SIG-M5 treated with dmso at 0.1 percent for 504 hours (cell line): ENCODE data around the gene RPS4Y1.

Experiments used
- DNase-seq: peaks from one replicate; lab custom pipeline; 2025; ENCODE audit not compliant: unreplicated experiment; lab: John Stamatoyannopoulos, UW

RPS4Y1 gene

GRCh38 chrY:2874211-2874610 is 32.8 kb downstream of the RPS4Y1 start:
- DNase-seq, result no peak

- no peak for DNase-seq
Observed at GRCh38 chrY:2883561-2883960, 42.2 kb downstream of the RPS4Y1 start.

GRCh38 chrY:2885880-2886279 is 44.5 kb downstream of the RPS4Y1 start:
- no peak for DNase-seq

DNA sequence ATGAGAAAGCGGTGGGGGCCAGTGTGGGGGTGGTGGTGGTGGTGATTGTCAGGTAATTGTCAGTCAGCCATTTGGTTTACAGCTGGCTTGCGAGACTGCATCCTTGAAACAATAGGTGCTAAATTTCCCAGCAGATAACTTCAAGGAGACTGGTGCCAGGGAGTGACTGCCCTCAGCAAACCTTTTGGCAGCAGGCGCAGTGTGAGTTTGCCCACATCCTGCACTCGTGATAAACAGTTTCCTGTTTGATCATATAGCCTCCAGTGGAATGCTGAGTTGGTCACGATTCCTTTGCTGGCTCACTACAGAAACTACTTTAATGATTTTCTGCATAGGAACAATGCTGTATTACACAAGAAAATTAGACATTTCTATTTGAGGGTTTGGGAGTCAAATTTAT is 46.0 kb downstream of the RPS4Y1 start:
- no peak for DNase-seq

DNA sequence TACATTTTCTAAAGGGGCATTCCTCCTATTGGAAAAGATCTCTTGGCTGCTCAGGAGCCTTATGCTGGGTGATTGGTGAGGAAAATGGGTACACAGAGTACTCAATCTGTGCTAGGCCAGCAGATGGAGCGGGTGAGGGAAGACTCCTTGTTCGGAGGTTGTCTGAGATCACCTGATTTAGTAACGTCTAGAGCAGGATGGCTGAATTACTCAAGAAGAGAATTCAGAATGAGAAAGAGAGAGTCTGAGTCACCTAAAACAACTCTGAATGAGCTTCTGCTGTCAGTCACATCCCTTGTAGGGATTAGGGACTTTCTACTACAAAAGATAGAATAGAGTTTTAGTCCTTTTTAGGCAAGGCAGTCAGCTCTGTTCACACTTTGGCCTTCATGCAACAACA is 46.6 kb downstream of the RPS4Y1 start:
- no peak for DNase-seq

GRCh38 chrY:2893471-2893870 is 52.1 kb downstream of the RPS4Y1 start:
- DNase-seq, result no peak

- no peak for DNase-seq
Observed at GRCh38 chrY:2896050-2896449, 54.6 kb downstream of the RPS4Y1 start.

- no peak for DNase-seq
Observed at GRCh38 chrY:2907356-2907755, 66.0 kb downstream of the RPS4Y1 start.

- DNase-seq, result no peak
Observed at GRCh38 chrY:2913066-2913815, 71.8 kb downstream of the RPS4Y1 start.
